ENCODE results near the gene RPS13.

GRCh38 chr11:17066691-17067090, 10.8 kb downstream of the RPS13 start:
- TF ChIP-seq NRF1 (IDR thresholded peaks at IDR 0.05; ENCODE audit: low read depth, low read length) (no peak), CTCF (IDR thresholded peaks at IDR 0.05) (no peak), POLR2AphosphoS5 (IDR thresholded peaks at IDR 0.05; ENCODE audit: low read depth, low read length) (no peak), EZH2phosphoT487 (IDR thresholded peaks at IDR 0.05; ENCODE audit: borderline replicate concordance, low read depth) (no peak)

Data from SK-N-SH (cell line).